GM18498 (cell line): ENCODE measurements around the gene KLC4.
"Not testable (repeated sequence)": the region's sequence is repeated elsewhere in the genome, so short reads cannot be mapped to it uniquely, and the experiment has no call there.

Source experiments
- ATAC-seq: cut with Tn5 transposase; IDR thresholded peaks from one replicate; pipeline ENCODE4 v1.9.1; 2021; ENCODE audit warnings: mild to moderate bottlenecking, moderate library complexity; ENCODE audit not compliant: unreplicated experiment

Gene KLC4

GRCh38 chr6:43035495-43036194, 23.8 kb upstream of the KLC4 start:
- ATAC-seq: no peak

- no peak for ATAC-seq
Measured at GRCh38 chr6:43036712-43037111, 22.7 kb upstream of the KLC4 start.

GRCh38 chr6:43037197-43037596, 22.2 kb upstream of the KLC4 start:
- no peak for ATAC-seq

GRCh38 chr6:43037706-43038105, 21.7 kb upstream of the KLC4 start:
- no peak for ATAC-seq

- ATAC-seq: no peak
Measured at GRCh38 chr6:43038727-43039126, 20.7 kb upstream of the KLC4 start.

GRCh38 chr6:43040542-43041257, 18.7 kb upstream of the KLC4 start:
- ATAC-seq: no peak

GRCh38 chr6:43041475-43041874, 18.0 kb upstream of the KLC4 start:
- ATAC-seq: not testable (repeated sequence)

- no peak for ATAC-seq
Measured at GRCh38 chr6:43043310-43043709, 16.1 kb upstream of the KLC4 start.

GRCh38 chr6:43045371-43045930, 14.0 kb upstream of the KLC4 start:
- ATAC-seq: no peak

- no peak for ATAC-seq
Measured at GRCh38 chr6:43047998-43048397, 11.4 kb upstream of the KLC4 start.

- no peak for ATAC-seq
Measured at GRCh38 chr6:43050981-43051380, 8.4 kb upstream of the KLC4 start.

- no peak for ATAC-seq
Measured at GRCh38 chr6:43052225-43052841, 7.1 kb upstream of the KLC4 start.

GRCh38 chr6:43052842-43053544, 6.4 kb upstream of the KLC4 start:
- peak; percentile 19 for ATAC-seq

- peak; percentile 93 for ATAC-seq
Measured at GRCh38 chr6:43053545-43054205, 5.8 kb upstream of the KLC4 start, which contains the start of gene CUL7. Gene CUL7 (minus strand): TSS chr6:43053851. CDS start chr6:43052788, 1,063 bp downstream.

GRCh38 chr6:43054206-43054943, 5.1 kb upstream of the KLC4 start:
- ATAC-seq: no peak

- ATAC-seq: no peak
Measured at GRCh38 chr6:43055966-43056365, 3.5 kb upstream of the KLC4 start.

GRCh38 chr6:43058531-43058930, 900 bp upstream of the KLC4 start:
- no peak for ATAC-seq

GRCh38 chr6:43060034-43060754, 763 bp downstream of the KLC4 start:
- no peak for ATAC-seq
